Neuronal stem cell (in vitro differentiated cells): Measurements from ENCODE around the gene LIMS1.

Experiments
- DNase-seq: peaks from one replicate; pipeline ENCODE4 v3.0.0-alpha.2; 2013; ENCODE audit warnings: low spot score
- H2AFZ ChIP-seq: one replicate; pipeline ENCODE4 v1.6.1; 2013; ENCODE audit warnings: mild to moderate bottlenecking, low read length, inconsistent platforms
- H2AK5ac ChIP-seq: 2 replicates; pipeline ENCODE4 v1.6.1; 2013; ENCODE audit warnings: low read depth, mild to moderate bottlenecking, inconsistent platforms, low read length, moderate library complexity, mixed read lengths
- H2BK120ac ChIP-seq: 2 replicates; pipeline ENCODE4 v1.6.1; 2013; ENCODE audit warnings: low read depth, mild to moderate bottlenecking, inconsistent platforms, low read length, moderate library complexity, mixed read lengths
- H2BK12ac ChIP-seq: one replicate; pipeline ENCODE4 v1.6.1; 2013; ENCODE audit warnings: low read length, inconsistent platforms
- H2BK15ac ChIP-seq: 2 replicates; pipeline ENCODE4 v1.6.1; 2013; ENCODE audit warnings: mild to moderate bottlenecking, low read length, inconsistent platforms, mixed read lengths
- H2BK5ac ChIP-seq: one replicate; pipeline ENCODE4 v1.6.1; 2013; ENCODE audit warnings: inconsistent platforms, mild to moderate bottlenecking, low read length, moderate library complexity
- H3K14ac ChIP-seq: one replicate; pipeline ENCODE4 v1.6.1; 2013; ENCODE audit warnings: low read length, inconsistent platforms
- H3K18ac ChIP-seq: 2 replicates; pipeline ENCODE4 v1.6.1; 2013; ENCODE audit warnings: low read length, inconsistent platforms
- H3K23ac ChIP-seq: 2 replicates; pipeline ENCODE4 v1.6.1; 2013; ENCODE audit warnings: low read depth, mild to moderate bottlenecking, mixed read lengths, low read length, inconsistent platforms; ENCODE audit not compliant: poor library complexity
- H3K27ac ChIP-seq: replicated peaks from 3 replicates; pipeline ENCODE4 v1.5.1; 2013; ENCODE audit warnings: low read length, inconsistent platforms
- H3K27me3 ChIP-seq, 3 experiments: 2 replicates each; pipeline ENCODE4 v1.6.1; 2013; ENCODE audit warnings: low read length in 3 of 3, mild to moderate bottlenecking in 2 of 3, inconsistent platforms in 1 of 3, low read depth in 1 of 3, mixed read lengths in 1 of 3, moderate library complexity in 1 of 3; ENCODE audit not compliant: control insufficient read depth in 3 of 3, insufficient read depth in 3 of 3
- H3K36me3 ChIP-seq, 2 donors: replicated peaks in 1 of 2; 2 replicates each; pipeline ENCODE4 v1.6.1; 2013; ENCODE audit warnings: low read length in 2 of 2; ENCODE audit not compliant: control insufficient read depth in 2 of 2, insufficient read depth in 2 of 2
- H3K4ac ChIP-seq: 2 replicates; pipeline ENCODE4 v1.6.1; 2013; ENCODE audit warnings: inconsistent platforms, mild to moderate bottlenecking, low read length, moderate library complexity
- H3K4me1 ChIP-seq, 2 donors: 1 replicate in 1 of 2; 2 replicates in 1 of 2; pipeline ENCODE4 v1.6.1; 2013; ENCODE audit warnings: low read length in 2 of 2, low read depth in 1 of 2; ENCODE audit not compliant: control insufficient read depth in 2 of 2, insufficient read depth in 1 of 2
- H3K4me2 ChIP-seq: one replicate; pipeline ENCODE4 v1.6.1; 2013; ENCODE audit warnings: mild to moderate bottlenecking, low read length, inconsistent platforms; ENCODE audit not compliant: insufficient read depth, poor library complexity, severe bottlenecking
- H3K4me3 ChIP-seq, 2 donors: 2 replicates each; pipeline ENCODE4 v1.5.1; 2013; ENCODE audit warnings: low read length in 2 of 2, mild to moderate bottlenecking in 2 of 2, inconsistent platforms in 1 of 2, moderate library complexity in 1 of 2
- H3K79me1 ChIP-seq: one replicate; pipeline ENCODE4 v1.6.1; 2013; ENCODE audit warnings: low read depth, mild to moderate bottlenecking, inconsistent platforms, low read length, moderate library complexity
- H3K9ac ChIP-seq: one replicate; pipeline ENCODE4 v1.6.1; 2013; ENCODE audit warnings: mild to moderate bottlenecking, low read depth, low read length, inconsistent platforms; ENCODE audit not compliant: poor library complexity
- H3K9me3 ChIP-seq, 2 donors: replicated peaks in 1 of 2; 2 replicates each; pipeline versions ENCODE3 to v1.6.1; 2013; ENCODE audit warnings: low read length in 2 of 2, mild to moderate bottlenecking in 2 of 2, inconsistent platforms in 1 of 2, low read depth in 1 of 2, mixed read lengths in 1 of 2, moderate library complexity in 1 of 2; ENCODE audit not compliant: control insufficient read depth in 2 of 2, insufficient read depth in 1 of 2
- H4K8ac ChIP-seq: one replicate; pipeline ENCODE4 v1.6.1; 2013; ENCODE audit warnings: low read depth, mild to moderate bottlenecking, inconsistent platforms, low read length, moderate library complexity
- H4K91ac ChIP-seq: one replicate; pipeline ENCODE4 v1.6.1; 2013; ENCODE audit warnings: low read length, low read depth, mild to moderate bottlenecking, inconsistent platforms; ENCODE audit not compliant: poor library complexity
- WGBS, 2 donors: extraction: QIAGEN DNeasy Blood & Tissue Kit; methylation state at CpG; one replicate each; pipeline ENCODE4 v1.1.7; 2013; ENCODE audit warnings: missing lambda C conversion rate in 2 of 2, mixed read lengths in 1 of 2; ENCODE audit not compliant: insufficient read length in 2 of 2, insufficient replicate concordance in 1 of 2; ENCODE audit errors: extremely low coverage in 2 of 2; 5-methylcytosine and 5-hydroxymethylcytosine counted together

LIMS1 gene

DNA sequence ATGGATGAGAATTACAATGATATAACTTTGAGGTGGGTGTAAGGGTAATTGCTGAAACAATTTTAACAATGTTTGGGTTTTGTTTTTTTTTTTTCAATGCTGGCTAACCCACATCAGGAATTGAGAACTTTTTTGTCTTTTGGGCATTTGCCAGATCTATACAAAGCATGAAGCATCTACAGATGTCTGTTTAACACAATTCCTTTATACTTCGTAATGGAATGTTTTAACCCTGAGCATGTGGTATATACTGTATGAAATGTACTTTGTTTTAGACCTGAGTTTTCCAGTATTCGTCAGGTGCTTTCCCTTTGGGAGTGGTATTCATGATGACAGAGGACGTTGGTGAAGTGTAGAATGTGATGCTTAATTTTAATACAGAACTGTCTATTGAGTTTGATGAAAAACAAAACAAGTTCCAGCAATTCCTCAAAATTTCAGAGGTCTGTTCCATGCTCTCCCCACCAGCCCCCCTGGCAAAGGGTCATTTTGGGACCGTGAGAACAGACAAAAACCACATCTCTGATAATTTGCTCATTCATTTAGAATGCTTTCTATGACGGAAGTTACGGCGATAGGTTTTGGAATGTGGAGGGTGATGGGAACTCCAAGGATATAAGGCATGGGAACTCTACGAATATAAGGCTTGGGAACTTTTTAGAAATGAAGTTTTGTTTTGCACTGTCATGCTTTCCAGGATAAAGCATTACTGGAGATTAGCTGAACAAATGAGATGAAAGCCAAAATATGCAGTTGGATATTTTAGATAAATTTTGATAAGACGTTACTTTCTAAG, 14.1 kb downstream of the LIMS1 start:
- Histone ChIP-seq H2BK12ac (no peak overlapping the region), H4K91ac (no peak overlapping the region), H2BK5ac (no peak overlapping the region), H2AK5ac (no peak overlapping the region), H3K23ac (no peak overlapping the region), H3K79me1 (no peaks in the 10 kb centered on the region), H3K9ac (no peak overlapping the region), H3K4ac (no peak overlapping the region), H2AFZ (no peak overlapping the region), H3K9me3 (peaks cover 2 to 17% of the 10 kb centered on the region in 2 donors), H3K4me1 (no peaks in the 10 kb centered on the region), H3K4me3 (no peak overlapping the region), H3K4me2 (no peak overlapping the region), H4K8ac (no peak overlapping the region), H3K14ac (no peak overlapping the region), H3K27ac (no peak overlapping the region), H2BK15ac (no peak overlapping the region), H3K36me3 (no peaks in the 10 kb centered on the region), H3K27me3 (no peaks in the 10 kb centered on the region), H3K18ac (no peak overlapping the region), H2BK120ac (no peak overlapping the region)
- DNase-seq, result no peak
- WGBS, 2 donors, result no CpG with 5 or more reads among the region's 9 CpGs

DNA sequence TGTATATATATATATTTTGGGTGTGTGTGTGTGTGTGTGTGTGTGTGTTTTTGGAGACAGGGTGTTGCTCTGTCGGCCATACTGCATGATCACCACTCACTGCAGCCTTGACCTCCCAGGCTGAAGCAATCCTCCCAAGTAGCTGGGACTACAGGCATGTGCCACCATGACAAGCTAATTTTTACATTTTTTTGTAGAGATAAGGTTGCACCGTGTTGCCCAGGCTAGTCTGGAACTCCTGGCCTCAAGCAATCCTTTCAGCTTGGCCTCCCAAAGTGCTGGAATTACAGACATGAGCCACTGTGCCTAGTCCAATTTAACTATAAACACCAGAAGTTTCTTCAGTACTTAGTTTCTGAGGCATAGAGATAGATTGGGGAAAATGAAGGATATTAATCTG, 18.3 kb downstream of the LIMS1 start:
- WGBS, 2 donors, result no CpG with 5 or more reads among the region's 2 CpGs
- H4K8ac ChIP-seq, result no peak overlapping the region

DNA sequence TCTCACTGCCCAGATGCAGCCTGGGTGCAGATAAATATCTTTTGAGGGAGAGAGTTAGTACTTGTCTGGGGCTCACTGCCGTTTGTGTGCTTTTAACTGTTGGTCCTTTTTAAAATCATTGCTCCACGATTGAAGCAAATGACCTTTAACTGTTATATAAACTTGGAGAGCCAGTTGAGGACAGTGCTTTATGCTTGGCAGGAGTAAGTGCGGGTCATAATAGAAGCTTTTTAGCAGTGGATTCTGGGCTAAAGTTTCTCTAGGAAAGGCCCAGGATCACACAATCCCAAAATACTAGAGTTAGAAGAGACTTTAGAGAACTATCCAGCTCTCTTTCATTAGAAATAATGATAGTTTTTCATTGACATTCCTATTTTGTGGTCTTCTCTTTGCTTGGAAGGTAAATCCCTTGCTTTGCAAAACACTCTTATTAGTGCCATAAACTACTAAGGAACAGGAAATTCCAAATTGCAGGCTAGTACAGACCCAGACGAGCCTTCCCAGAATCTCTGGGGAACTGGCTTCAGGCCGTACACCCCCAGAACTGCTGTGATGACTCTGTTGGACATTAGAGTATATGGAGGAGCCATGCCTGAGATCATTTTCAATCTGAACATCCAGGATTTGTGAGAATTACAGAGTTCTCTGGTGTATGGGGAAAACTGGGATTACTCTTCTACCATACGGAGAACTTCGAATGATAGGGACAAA, 19.1 kb downstream of the LIMS1 start:
- no peak overlapping the region for H3K18ac ChIP-seq
- no peak overlapping the region for H3K4me3 ChIP-seq
- no peak overlapping the region for H3K14ac ChIP-seq
- H3K4ac ChIP-seq, result no peak overlapping the region
- no peak overlapping the region for H2BK5ac ChIP-seq
- no peak overlapping the region for H2BK15ac ChIP-seq
- H3K9me3 ChIP-seq, result no peaks in the 10 kb centered on the region
- no peak for DNase-seq
- H2BK12ac ChIP-seq, result no peak overlapping the region
- H3K27me3 ChIP-seq, result no peaks in the 10 kb centered on the region
- no peak overlapping the region for H2BK120ac ChIP-seq
- H3K9ac ChIP-seq, result no peak overlapping the region
- H2AFZ ChIP-seq, result no peak overlapping the region
- H3K23ac ChIP-seq, result no peak overlapping the region
- H4K8ac ChIP-seq, result no peak overlapping the region
- H3K27ac ChIP-seq, result no peak overlapping the region
- H3K79me1 ChIP-seq, result peaks cover 3% of the 10 kb centered on the region
- no peak overlapping the region for H2AK5ac ChIP-seq
- H4K91ac ChIP-seq, result no peak overlapping the region
- H3K36me3 ChIP-seq, result no peaks in the 10 kb centered on the region
- H3K4me2 ChIP-seq, result no peak overlapping the region
- H3K4me1 ChIP-seq, result no peaks in the 10 kb centered on the region
- WGBS, 2 donors, result no CpG with 5 or more reads among the region's 7 CpGs

More for the DNA sequence above, 18.3 kb downstream of the LIMS1 start:
- Histone ChIP-seq H3K27ac (no peak overlapping the region), H3K23ac (no peak overlapping the region), H2AK5ac (no peak overlapping the region), H3K4me3 (no peak overlapping the region), H3K9me3 (no peaks in the 10 kb centered on the region), H2AFZ (no peak overlapping the region), H2BK120ac (no peak overlapping the region), H3K4me2 (no peak overlapping the region), H3K9ac (no peak overlapping the region), H4K91ac (no peak overlapping the region), H3K14ac (no peak overlapping the region), H3K4ac (no peak overlapping the region), H3K4me1 (no peaks in the 10 kb centered on the region), H2BK15ac (no peak overlapping the region), H3K79me1 (peaks cover 3% of the 10 kb centered on the region), H3K27me3 (no peaks in the 10 kb centered on the region), H2BK12ac (no peak overlapping the region), H2BK5ac (no peak overlapping the region), H3K18ac (no peak overlapping the region), H3K36me3 (no peaks in the 10 kb centered on the region)
- no peak for DNase-seq

DNA sequence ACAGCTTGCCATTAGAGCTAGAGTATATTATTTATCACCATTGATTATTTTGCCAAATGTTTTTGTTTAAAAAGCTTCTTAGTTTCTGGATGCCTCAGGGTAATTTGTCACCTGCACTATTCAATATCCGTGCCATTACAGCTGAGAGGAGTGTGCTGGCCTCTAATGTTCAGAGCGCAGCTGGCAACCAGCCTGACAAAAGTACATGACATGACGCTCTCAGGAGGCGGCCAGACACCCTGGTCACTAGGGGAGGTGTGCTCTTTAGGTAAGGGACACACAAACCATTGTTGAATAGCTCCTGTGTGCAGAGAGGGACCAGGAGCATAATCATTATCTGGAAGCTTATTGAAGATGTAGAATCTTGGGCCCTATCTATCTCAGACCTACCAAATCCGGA, 20.3 kb downstream of the LIMS1 start:
- H4K8ac ChIP-seq, result no peak overlapping the region
- no peak overlapping the region for H4K91ac ChIP-seq
- no peak overlapping the region for H2AFZ ChIP-seq
- H3K4ac ChIP-seq, result no peak overlapping the region
- H2AK5ac ChIP-seq, result no peak overlapping the region
- no peak overlapping the region for H3K4me3 ChIP-seq
- H3K14ac ChIP-seq, result no peak overlapping the region
- H2BK15ac ChIP-seq, result no peak overlapping the region
- no peak for DNase-seq
- H3K18ac ChIP-seq, result no peak overlapping the region
- H3K4me1 ChIP-seq, result no peaks in the 10 kb centered on the region
- no peak overlapping the region for H3K9ac ChIP-seq
- peaks cover 3% of the 10 kb centered on the region for H3K79me1 ChIP-seq
- WGBS, 2 donors, result no CpG with 5 or more reads among the region's 5 CpGs
- no peak overlapping the region for H2BK5ac ChIP-seq
- no peak overlapping the region for H2BK12ac ChIP-seq
- no peaks in the 10 kb centered on the region for H3K36me3 ChIP-seq
- H3K27me3 ChIP-seq, result no peaks in the 10 kb centered on the region
- no peak overlapping the region for H2BK120ac ChIP-seq
- no peaks in the 10 kb centered on the region for H3K9me3 ChIP-seq
- H3K23ac ChIP-seq, result no peak overlapping the region
- no peak overlapping the region for H3K27ac ChIP-seq
- no peak overlapping the region for H3K4me2 ChIP-seq
